Measurements from ENCODE around the gene RHBG.

GRCh38 chr1:156406251-156406650 is 37.2 kb downstream of the RHBG start:
- no peak for TF ChIP-seq CTCF (IDR thresholded peaks at IDR 0.05)
- no peak for TF ChIP-seq ZFX (IDR thresholded peaks at IDR 0.05; ENCODE audit: borderline replicate concordance)

Data from 22Rv1 (cell line).